Thyroid gland (tissue), 4 donors: ENCODE measurements around the gene OTOG. TPM values are rescaled to one million over a fixed set of nuclear protein-coding genes. Genes with fewer than 3 reads are reported as not detected.

Experiments used
- DNase-seq, 2 donors: peaks; one replicate each; pipeline ENCODE4 v3.0.0-alpha.2; 2019
- H3K27ac ChIP-seq, 3 donors: fragments of 200-600 bp; sonication (generic); 1 replicate in 2 of 3; 2 replicates in 1 of 3; pipeline ENCODE4 v1.5.1; 2016 to 2019; ENCODE audit warnings: mild to moderate bottlenecking in 1 of 3, moderate library complexity in 1 of 3
- H3K27me3 ChIP-seq: fragments of 200-600 bp; sonication (generic); one replicate; pipeline ENCODE4 v1.5.1; 2019
- H3K36me3 ChIP-seq, 2 donors: fragments of 200-600 bp; sonication (generic); one replicate each; pipeline ENCODE4 v1.5.1; 2016 to 2019
- H3K4me1 ChIP-seq, 2 donors: fragments of 200-600 bp; sonication (generic); one replicate each; pipeline ENCODE4 v1.5.1; 2017 to 2019
- H3K4me3 ChIP-seq, 3 donors: fragments of 200-600 bp; sonication (generic); replicated peaks in 1 of 3; 1 replicate in 2 of 3; 2 replicates in 1 of 3; pipeline ENCODE4 v1.5.1; 2016; ENCODE audit warnings: mild to moderate bottlenecking in 1 of 3
- H3K9me3 ChIP-seq: fragments of 200-600 bp; sonication (generic); one replicate; pipeline ENCODE4 v1.5.1; 2017
- POLR2A ChIP-seq, 2 donors: fragments of 450-650 bp; IDR thresholded peaks; one replicate each; pipeline ENCODE4 v1.6.1; 2017; ENCODE audit warnings: antibody characterized with exemption in 2 of 2, mild to moderate bottlenecking in 2 of 2, moderate library complexity in 1 of 2
- WGBS, 2 donors: methylation state at CpG; one replicate each; pipeline ENCODE4 v1.1.5; 2017; 5-methylcytosine and 5-hydroxymethylcytosine counted together
- intact Hi-C: fragments of 100-400 bp; cut with DNase I; formaldehyde crosslinking; loops from one replicate; pipeline ENCODE4 v1.15.1; 2023
- total RNA-seq, 4 donors: library from RNA; depleted of rRNA; stranded (reverse); fragments of >200 nt; gene quantifications; one replicate each; pipeline ENCODE4 v1.2.3, GENCODE V29; 2016
- TF ChIP-seq, protein P1 (sequence below), 6 experiments: fragments of 200-600 bp in 3 of 6; fragments of 450-650 bp in 3 of 6; sonication (generic) in 3 of 6; IDR thresholded peaks; one replicate each; pipeline ENCODE4 v1.5.1; 2016 to 2019; ENCODE audit warnings: antibody characterized with exemption in 6 of 6, mild to moderate bottlenecking in 2 of 6, inconsistent platforms in 1 of 6, moderate library complexity in 1 of 6

Gene OTOG
- total RNA-seq, 4 donors from 2014 or later: not detected

- DNase-seq: peak; percentile 83 to 86
- TF ChIP-seq, protein P1, sequence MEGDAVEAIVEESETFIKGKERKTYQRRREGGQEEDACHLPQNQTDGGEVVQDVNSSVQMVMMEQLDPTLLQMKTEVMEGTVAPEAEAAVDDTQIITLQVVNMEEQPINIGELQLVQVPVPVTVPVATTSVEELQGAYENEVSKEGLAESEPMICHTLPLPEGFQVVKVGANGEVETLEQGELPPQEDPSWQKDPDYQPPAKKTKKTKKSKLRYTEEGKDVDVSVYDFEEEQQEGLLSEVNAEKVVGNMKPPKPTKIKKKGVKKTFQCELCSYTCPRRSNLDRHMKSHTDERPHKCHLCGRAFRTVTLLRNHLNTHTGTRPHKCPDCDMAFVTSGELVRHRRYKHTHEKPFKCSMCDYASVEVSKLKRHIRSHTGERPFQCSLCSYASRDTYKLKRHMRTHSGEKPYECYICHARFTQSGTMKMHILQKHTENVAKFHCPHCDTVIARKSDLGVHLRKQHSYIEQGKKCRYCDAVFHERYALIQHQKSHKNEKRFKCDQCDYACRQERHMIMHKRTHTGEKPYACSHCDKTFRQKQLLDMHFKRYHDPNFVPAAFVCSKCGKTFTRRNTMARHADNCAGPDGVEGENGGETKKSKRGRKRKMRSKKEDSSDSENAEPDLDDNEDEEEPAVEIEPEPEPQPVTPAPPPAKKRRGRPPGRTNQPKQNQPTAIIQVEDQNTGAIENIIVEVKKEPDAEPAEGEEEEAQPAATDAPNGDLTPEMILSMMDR (IDR thresholded peaks at IDR 0.05): no peak
- no peak for TF ChIP-seq POLR2A (IDR thresholded peaks at IDR 0.05)
- Histone ChIP-seq H3K4me3 (no peak overlapping the region), H3K27ac (peak overlapping the region in 1 of 3 donors; percentile 70), H3K4me1 (peaks cover 0 to 27% of the 10 kb centered on the region in 2 donors), H3K9me3 (no peaks in the 10 kb centered on the region), H3K36me3 (no peaks in the 10 kb centered on the region), H3K27me3 (no peaks in the 10 kb centered on the region)
- 61 to 69% methylated on average over 14 of the region's 14 CpGs for WGBS, 2 donors
- intact Hi-C loops: no loop called here
These were observed 17.9 kb upstream of the OTOG start for GRCh38 chr11:17528906-17529843.

- DNase-seq: no peak
- WGBS, 2 donors: 71 to 78% methylated on average over 10 of the region's 10 CpGs
- H3K36me3 ChIP-seq: no peaks in the 10 kb centered on the region
- intact Hi-C loops: no loop called here
- no peak overlapping the region for H3K27ac ChIP-seq
- peaks cover 0 to 27% of the 10 kb centered on the region in 2 donors for H3K4me1 ChIP-seq
- TF ChIP-seq, protein P1 (IDR thresholded peaks at IDR 0.05): no peak
- TF ChIP-seq POLR2A (IDR thresholded peaks at IDR 0.05): no peak
- H3K4me3 ChIP-seq: no peak overlapping the region
- no peaks in the 10 kb centered on the region for H3K27me3 ChIP-seq
- H3K9me3 ChIP-seq: no peaks in the 10 kb centered on the region
These were observed 17.2 kb upstream of the OTOG start for GRCh38 chr11:17529844-17530185.

- intact Hi-C loops: no loop called here
These were observed 15.9 kb upstream of the OTOG start for GRCh38 chr11:17531071-17531600.

GRCh38 chr11:17531636-17532113 is 15.4 kb upstream of the OTOG start:
- DNase-seq: no peak
- H3K27ac ChIP-seq: no peak overlapping the region
- H3K4me3 ChIP-seq: no peak overlapping the region
- intact Hi-C loops: no loop called here
- no peaks in the 10 kb centered on the region for H3K9me3 ChIP-seq
- H3K27me3 ChIP-seq: no peaks in the 10 kb centered on the region
- TF ChIP-seq, protein P1 (IDR thresholded peaks at IDR 0.05): no peak
- no peak for TF ChIP-seq POLR2A (IDR thresholded peaks at IDR 0.05)
- peaks cover 0 to 23% of the 10 kb centered on the region in 2 donors for H3K4me1 ChIP-seq
- no peaks in the 10 kb centered on the region for H3K36me3 ChIP-seq
- WGBS, 2 donors: 72% methylated on average over 6 of the region's 6 CpGs

More at GRCh38 chr11:17531071-17531600, 15.9 kb upstream of the OTOG start:
- Histone ChIP-seq H3K27ac (no peak overlapping the region), H3K27me3 (no peaks in the 10 kb centered on the region), H3K36me3 (no peaks in the 10 kb centered on the region), H3K9me3 (no peaks in the 10 kb centered on the region), H3K4me1 (peaks cover 0 to 27% of the 10 kb centered on the region in 2 donors), H3K4me3 (no peak overlapping the region)
- WGBS, 2 donors: 79 to 86% methylated on average over 7 to 21 of the region's 22 CpGs
- no peak for DNase-seq
- no peak for TF ChIP-seq POLR2A (IDR thresholded peaks at IDR 0.05)
- TF ChIP-seq, protein P1 (IDR thresholded peaks at IDR 0.05): no peak

DNA sequence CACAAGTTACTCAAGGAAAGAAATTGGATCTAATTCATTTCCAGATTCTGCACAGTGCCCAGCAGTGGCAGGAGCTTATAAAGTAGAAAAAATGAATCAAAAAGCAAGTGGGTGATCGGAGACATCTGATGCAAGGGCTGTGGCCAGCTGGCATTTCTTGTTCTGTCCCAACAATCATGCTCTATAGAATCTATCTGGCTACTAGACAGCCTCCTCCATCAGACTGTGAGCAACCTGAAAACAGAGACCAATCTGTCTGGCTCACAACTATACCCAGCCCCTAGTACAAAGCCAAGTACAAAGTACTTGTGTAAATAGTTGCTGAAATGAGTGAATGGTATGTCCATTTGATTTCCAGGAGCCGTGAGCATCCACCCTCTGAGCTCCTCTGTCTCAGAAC is 14.3 kb upstream of the OTOG start:
- H3K27ac ChIP-seq: no peak overlapping the region
- intact Hi-C loops: no loop called here
- no peak for DNase-seq
- no peaks in the 10 kb centered on the region for H3K36me3 ChIP-seq
- no peak overlapping the region for H3K4me3 ChIP-seq
- TF ChIP-seq, protein P1 (IDR thresholded peaks at IDR 0.05): no peak
- no peak for TF ChIP-seq POLR2A (IDR thresholded peaks at IDR 0.05)
- H3K4me1 ChIP-seq: peaks cover 0 to 14% of the 10 kb centered on the region in 2 donors
- no peaks in the 10 kb centered on the region for H3K9me3 ChIP-seq
- H3K27me3 ChIP-seq: no peaks in the 10 kb centered on the region
- 84 to 96% methylated on average over 2 of the region's 2 CpGs for WGBS, 2 donors
